T-helper 1 cell (primary cell): ENCODE data around the gene ATP23.

ENCODE experiments used
- DNase-seq, 5 donors: peaks; one replicate each; pipeline ENCODE4 v3.0.0-alpha.2; 2012 to 2020

The ATP23 gene

DNA sequence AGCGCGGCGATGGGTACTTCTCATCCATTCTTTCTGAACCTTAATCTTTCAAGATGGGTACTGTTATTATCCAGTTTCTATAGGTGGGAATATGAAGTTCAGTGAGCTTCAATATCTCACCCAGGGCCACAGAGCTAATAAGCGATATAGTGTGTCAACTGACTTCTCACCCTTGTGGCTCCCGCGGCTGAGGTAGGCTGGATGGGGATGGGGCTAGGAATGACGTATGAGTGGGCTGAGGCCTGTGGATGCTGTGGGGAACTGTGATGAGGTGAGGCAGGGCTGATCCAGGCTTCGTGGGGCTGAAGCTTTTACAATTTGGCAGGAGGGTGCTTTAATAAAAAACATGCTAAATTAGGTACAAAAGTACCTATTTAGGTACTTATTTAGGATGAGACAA lies 32.9 kb upstream of the ATP23 start:
- no peak for DNase-seq

DNA sequence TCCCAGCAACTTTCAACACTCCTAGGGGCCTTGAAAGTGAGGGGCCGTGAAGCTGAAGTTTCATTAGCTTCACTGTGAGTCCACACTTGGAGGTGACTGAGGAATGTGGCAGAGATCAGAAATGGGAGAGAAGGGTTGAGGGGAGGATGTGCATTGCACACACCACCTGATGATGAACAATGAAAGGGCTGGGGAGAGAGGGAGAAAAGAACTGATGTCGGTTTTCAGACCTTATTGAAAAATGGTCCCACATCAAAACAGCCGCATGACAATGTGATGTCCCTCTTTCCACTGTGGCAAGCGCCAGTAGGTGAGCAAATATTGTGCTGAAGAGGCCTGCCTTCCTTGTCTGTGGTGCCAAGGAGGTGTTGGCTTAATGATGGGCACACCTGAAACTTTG lies 32.3 kb upstream of the ATP23 start:
- no peak for DNase-seq

DNA sequence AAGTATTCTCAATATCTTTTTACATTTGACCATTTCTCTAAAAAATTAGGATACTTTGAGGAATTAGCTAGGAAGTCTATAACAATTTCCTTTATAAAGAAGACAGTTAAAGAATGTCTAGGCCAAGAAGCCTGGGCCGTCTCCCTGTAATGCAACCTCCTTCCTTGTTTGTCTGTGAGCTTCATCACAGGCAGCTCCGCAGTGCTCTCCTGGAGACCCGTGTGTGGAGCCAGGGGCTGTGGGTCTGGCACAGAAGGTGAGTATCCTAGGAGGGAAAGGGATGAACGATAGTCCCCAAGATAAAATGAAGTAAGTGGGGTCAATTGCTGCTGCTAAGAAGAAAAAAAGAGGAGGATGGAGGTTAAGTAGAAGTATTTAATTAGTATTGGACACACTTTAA lies 31.8 kb upstream of the ATP23 start:
- DNase-seq: no peak

DNA sequence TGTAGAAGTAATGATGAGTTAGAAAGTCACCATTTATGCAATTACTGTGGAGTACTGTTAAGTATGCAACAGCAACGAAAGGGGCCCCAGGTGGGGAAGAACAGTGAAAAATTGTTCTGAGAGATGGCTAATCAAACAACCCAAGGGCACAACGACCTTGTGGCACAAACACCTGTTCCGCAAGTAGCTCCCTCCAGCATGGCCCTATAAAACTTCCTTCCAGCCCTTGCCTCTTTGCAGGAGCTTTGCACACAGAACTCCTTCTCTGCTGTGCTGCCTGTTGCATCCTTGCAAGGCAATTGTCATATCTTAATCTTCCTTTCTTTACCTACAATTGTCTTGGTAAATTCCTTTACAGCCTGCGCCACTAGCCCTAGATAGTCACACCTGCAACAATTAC lies 23.2 kb upstream of the ATP23 start:
- no peak for DNase-seq

DNA sequence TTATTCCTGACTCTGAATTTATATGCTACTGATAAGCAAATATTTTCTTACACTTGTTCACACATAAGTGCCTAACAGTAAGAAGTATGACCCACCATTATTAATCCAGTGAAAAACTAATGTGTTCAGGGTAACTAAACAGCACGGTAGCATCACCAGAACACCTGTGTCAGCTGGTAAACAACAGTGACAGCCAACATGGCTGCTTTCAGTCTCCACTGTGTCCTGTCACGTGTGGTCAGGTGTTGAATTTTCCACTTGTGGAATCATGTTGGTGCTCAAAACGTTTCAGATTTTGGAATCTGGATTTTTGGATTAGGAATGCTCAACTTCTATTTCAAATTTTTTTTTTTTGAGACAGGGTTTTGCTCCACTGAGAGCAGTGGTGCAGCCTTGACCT lies 14.3 kb upstream of the ATP23 start:
- no peak for DNase-seq

DNA sequence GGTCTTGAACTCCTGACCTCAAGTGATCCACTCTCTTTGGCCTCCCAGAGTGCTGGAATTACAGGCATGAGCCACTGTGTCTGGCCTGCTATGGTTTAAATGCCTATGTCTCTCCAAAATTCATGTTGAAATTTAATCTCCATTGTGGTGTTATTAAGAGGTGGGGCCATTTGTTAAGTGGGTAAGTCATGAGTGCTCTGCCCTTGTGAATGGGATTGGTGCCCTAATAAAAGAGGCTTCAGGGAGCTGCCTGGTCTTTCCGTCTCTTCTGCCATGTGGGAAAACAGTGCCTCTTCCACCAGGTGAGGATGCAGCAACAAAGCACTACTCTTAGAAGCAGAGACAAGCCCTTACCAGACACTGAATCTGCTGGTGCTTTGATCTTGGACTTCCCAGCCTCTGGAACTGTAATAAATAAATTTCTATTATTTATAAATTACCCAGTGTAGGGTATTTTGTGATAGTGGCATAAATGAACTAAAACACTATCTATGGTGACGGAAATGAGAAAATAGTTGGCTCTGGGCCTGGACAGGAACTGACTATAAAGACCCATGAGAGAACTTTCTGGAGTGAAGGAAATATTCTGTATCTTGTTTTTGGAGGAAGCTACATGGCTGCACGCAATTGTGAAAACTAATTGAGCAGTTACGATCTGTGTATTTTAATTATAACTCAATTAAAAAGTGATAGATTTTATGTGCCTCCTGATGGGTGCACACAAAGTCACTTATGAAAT lies 12.1 kb upstream of the ATP23 start:
- no peak for DNase-seq

DNA sequence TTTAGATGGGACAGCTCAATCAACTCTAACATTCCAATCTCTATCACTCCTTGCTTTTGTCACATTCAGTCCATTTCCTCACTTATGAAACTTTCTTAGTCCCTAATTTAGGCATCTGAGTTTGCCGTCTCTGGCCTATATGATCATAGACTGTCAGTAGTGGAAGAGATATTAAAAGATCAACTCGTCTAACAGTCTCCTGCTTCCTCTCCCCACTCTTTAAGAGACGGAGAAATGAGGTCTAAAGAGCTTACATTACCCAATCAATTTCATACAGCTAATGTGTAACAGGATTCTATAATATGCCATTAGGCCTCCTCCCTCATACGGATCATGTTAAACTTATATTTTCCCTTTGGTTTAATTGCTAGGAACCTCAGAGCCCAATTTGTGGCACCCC lies 6.5 kb upstream of the ATP23 start:
- no peak for DNase-seq

DNA sequence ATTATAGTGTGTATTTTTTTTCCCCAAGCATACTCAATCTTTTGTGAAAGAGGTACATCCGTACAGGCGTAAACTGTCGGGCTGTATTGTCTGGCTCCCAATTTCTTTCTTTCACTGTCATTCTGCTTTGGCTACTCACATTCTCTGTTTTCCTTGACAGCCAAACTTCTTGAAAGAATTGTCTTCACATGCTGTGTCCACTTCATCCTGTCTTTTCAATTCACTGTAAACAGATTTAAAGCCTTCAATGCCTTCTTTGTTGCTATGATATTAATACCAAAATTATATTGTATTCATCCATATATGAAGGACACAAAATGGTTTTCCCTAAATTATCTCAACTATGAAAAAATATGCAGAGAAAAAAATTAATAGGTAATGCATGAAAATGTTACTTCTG lies 6.0 kb upstream of the ATP23 start:
- DNase-seq: no peak

DNA sequence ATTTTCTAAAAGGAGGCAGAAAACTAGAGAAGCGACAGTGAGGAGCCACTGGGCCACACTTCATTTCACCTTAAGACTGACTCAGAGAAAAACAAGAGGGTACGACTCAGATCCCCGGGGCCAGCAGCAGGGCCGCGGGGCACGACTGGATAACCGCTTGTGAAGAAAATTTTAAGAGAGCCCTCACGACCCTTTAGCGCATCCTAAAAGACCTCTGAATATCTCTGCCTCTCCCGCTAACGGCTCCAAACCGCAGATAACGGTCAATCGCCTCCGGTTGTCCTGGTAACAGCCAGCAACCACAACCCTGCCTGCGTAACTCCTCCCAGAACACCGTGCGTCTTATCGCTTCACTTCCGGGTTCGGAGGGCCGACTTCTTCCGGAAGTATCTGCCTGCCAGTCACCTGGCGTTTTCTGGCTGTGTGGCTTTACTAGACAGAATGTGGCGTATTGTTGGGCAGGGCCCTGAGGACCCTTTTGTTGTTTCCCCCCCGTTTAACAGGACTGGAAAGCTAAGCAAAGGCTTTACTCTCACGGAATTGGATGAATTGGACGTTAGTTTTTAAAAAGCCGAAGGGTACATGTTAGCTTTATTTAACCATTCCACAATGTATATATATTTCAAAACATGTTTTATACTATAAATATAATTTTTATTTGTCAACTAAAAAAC lies 5.4 kb upstream of the ATP23 start:
- peak; percentile 86 to 96 (median 91) for DNase-seq

DNA sequence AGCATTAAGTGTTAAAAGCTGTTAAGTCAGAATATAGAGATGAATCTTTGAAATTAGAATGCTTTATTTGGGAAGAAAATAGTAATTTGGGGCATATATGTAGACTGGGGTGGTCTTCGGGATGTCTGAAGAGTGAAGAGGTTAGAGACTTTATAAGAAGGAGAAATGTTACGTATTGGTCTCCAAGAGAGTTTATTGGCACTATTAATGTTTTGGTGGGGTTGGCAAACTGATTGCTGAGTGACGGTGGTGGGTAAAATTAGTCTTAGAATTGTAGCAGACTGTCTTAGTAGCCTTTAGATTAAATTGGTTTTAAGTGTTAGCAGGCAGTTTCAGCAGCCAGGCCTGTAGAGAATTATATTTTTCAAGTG lies 4.9 kb upstream of the ATP23 start:
- DNase-seq: no peak

DNA sequence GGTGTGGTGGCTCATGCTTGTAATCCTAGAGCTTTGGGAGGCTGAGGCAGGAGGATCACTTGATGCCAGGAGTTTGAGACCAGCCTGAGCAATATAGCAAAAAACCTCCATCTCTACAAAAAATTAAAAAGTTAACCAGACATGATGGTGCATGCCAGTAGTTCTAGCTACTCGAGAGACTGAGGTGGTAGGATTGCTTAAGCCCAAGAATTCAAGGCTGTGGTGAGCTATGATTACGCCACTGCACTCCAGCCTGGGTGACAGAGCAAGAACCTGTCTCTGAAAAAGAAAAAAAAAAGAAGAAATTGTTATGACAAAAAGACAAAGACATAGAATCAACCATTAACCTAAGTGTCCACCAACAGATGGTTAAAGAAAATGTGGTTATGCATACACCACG lies 2.1 kb upstream of the ATP23 start:
- DNase-seq: no peak

DNA sequence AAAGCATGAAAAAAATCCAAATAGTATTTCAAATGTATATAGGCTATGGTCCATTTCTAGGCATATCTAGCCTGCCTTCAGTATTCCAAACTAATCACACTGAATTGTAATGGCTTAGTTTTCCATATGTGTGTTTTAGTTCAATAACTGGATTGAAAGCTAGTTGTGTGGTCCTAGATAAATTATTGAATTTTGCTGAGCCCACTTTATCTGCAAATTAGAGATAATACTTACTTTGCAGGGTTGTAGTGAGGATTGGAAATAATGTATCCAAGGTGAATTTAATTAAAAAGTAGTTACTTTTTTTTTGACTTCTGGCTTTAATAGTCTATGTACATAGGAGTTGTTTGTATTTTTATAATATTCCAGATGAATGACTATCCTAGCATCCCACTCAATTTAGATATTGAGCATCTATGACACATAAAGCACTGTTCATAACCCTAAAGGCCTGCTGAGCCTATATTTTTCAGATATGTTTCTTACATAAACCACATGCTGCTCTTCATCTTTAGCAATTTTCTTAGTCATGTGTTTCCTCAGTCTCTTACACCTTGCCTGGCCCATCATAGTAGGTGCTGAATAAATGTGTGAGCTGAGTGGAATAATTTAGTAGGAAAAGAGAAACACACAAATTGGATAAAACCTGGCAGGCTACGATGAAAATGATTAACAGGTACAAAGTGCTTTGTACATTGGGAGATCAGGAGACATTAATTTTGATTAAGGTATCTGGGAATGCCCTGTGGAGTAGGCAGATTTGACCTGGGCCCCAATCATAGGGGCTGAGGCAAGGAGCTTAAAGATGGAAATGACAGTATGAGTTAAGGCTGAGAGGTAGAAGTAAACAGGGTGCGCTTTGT lies 1.1 kb upstream of the ATP23 start:
- DNase-seq: peak in 1 of 5 donors; percentile 11

DNA sequence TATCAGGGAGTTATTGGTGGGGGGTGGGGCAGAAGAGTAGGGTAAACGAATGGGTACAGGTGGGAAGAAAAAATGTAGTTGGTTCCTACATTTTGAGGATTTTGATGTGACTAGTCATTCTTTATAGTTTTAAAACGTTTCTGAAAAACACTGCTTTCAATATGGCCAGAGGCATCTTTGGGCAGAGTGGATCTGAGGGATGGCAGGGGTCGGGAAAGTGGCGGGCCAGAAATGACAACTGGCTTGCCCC lies 527 bp upstream of the ATP23 start:
- no peak for DNase-seq

DNA sequence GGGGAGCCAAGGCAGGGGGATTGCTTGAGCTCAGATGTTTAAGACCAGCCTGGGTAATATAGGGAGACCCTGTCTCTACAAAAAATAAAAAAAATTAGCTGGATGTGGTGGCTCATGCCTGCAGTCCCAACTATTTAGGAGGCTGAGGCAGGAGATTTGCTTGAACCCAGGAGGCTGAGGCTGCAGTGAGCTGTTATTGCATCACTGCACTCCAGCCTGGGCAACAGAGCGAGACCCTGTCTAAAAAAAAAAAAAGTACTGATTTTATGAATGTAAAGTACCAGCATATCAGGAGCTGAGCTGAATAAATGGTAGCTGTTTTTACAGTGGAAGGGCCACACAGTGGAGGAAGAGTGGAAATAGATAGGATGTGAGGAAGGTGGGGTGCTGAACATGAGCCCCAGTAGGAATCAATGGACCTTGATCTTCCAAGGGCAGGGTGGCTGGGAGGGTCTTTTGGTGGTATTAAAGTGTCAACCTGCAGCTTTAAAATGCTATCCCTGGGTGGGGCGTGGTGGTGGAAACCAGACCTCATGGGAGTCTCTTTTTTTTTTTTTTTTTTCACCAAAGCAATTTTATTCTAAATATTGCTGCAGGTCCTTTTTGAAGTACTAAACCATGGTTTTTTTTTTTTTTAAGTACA lies 2.2 kb downstream of the ATP23 start:
- DNase-seq: no peak

DNA sequence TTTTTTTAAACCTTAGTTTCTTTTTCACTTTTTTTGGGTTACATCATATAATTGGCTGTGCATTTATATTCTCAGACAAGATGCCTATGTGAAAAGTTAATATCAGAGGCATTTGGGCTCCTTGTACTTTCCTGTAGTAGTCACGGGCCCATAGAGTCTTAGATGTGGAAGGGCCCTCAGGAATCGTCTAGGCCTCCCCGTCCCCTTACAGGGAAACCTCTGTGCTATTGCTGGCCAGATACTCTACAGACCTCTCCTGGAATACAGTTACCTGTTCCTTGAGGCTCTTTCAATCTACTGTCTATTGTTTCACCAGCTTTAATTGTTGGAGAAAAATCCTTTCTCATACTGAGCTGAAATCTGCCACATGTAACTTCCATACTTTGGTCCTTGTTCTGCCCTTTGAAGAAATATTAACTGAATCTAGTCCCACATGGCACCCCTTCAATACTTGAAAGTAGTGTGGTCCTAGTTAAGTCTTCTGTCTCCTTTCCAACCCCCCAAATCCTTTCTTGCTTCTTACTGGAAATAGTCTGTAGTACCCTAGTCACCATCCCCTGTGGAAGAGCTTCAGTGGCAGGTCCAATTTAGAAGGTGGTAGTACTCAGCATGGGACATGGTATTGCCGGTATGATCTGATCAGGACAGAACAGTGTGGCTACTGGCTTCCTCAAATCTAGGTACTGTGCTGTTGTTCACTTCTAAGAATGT lies 3.1 kb downstream of the ATP23 start:
- no peak for DNase-seq

DNA sequence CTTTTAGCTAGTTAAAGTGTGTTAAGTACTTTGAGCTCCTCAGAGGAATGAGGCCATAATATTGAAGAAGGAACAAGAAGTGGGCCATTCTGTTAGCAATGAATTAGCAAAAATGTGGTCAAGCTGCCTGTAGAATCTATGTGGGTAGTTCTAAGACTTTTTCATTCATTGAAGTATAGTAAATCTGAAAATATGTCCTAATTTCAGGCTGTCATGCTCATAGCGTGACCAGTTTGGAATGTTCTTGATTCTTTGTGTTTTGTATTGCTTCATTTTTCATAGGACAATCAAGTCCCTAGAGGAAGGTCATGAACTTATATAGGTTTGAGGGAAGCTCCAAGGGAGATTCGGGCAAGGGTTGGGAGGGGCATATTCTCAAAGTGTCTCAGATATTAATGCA lies 11.4 kb downstream of the ATP23 start:
- no peak for DNase-seq

DNA sequence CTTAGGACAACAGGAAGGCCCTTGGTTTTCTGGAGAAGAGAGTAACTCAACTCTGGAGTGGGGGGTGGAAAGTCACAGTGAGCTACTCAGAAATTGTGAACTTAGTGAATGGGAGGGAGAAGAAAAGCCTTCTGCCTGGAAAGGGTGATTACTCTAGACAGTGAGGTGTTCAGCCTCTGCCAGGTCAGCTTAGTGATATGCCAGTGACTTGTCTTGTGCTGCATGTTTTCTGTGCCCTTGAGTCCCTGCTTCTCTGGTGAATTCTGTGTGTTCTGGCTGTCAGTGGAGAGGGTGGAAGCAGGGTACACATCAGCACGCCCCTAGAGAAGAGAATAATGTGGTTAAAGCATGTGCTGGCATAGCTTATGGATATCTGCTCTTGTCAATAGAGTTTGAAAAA lies 13.4 kb downstream of the ATP23 start:
- DNase-seq: no peak

DNA sequence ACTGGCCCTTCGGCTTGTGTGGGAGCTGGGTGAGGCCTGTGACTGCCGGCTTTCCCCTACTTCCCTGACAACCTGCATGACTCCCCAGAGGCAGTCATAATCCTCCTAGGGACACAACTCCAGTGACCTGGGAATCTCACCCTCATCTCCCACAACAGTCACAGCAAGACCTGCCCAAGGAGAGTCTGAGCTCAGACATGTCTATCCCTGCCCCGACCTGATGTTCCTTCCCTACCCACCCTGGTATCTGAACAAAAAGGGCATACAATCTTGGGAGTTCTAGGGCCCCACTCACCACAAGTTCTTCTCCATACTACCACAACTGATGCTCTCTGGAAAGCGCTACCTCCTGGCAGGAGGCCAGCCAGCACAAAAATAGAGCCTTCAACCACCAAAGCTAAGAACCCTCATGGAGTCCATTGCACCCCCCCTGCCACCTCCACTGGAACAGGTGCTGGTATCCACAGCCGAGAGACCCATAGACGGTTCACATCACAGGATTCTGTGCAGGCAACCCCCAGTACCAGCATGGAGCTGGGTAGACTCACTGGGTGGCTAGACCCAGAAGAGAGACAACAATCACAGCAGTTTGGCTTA lies 16.8 kb downstream of the ATP23 start:
- DNase-seq: no peak

DNA sequence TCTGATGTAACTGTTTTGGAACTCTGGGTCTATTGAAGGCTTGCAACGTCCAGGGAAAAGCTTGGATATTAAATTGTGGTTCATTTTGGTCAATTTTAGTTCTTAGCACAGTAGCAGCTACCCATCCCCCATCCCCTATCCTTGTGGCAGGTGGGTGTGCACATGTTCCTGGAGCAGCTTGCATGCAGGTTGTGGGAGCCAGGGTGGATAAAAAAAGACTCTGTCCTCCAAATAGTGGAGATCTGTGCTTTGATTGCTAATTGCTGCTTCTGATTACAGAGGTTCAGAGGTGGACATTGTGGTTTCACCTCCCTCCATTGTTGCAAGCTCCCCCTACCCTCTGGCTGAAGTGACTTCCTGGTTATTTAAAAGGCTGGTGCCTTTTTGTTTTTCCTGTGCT lies 23.1 kb downstream of the ATP23 start:
- DNase-seq: no peak

DNA sequence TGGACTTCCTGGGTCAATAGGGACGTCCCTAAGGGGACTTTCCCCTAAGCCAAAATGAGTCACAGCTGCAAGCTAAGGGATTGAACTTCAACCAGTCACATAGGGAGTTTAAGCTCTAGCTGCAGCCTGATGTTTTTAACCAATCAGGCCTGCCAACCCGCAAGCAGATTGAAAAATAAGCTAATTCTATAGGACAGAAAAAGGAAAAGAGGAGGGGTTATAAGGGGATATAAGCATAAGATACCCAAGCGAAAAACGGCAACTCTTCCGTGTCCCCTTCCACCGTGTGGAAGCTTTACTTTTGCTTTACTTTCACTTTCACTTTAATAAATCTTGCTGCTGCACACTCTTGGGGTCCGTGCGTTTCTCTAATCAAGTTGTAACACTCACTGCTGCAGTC lies 24.4 kb downstream of the ATP23 start:
- DNase-seq: no peak

DNA sequence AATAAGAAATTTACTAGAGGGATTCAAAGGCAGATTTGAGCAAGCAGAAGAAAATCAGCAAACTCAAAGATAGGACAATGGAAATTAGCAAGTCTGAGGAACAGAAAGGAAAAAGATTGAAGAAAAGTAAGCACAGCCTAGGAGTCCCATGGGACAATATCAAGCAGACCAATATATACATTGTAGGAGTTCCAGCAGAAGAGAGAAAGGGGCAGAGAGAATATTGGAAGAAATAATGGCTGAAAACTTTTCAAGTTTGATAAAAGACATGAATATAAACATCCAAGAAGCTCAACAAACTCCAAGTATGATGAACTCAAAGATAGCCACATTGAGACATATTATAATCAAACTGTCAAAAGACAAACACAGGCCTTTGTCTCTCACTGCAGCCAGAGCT lies 25.2 kb downstream of the ATP23 start:
- no peak for DNase-seq

DNA sequence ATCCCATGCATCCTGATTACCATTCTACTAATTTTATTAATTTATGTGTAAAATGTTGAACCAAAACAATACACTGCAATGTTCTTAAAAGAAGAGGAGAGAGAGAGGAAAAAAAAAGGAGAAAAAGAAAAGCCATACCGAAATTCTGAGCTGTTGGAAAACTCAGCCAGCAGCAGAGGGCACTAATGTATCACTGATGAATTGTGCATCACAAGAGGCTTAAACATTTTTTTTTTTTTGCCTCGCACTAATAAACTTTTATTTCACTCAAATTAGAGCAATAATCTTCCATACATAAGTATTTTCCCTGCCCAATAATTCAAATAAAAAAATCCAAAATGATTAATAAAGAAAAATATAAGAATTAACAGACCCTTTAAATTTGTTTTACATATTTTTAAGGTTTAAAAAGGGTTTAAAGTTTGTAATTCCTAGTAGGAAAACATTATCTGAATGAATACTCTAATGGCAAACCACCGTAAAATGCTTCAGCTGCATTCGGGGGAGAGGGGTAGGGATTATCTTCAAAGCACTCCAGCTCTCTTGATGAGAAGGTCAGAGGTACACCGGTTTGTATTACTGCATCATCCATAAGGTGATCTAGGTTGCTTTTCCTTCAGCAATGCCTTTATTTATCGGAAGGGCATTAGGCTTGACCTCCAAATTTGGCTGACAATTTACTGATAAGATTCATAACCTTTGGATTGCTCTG lies 41.9 kb downstream of the ATP23 start:
- peak in 1 of 5 donors; percentile 4 for DNase-seq
